Measurements from ENCODE around the gene TMEM80.

GRCh38 chr11:695538-696248 is at the start of gene TMEM80:
- no peak for TF ChIP-seq CTCF (IDR thresholded peaks at IDR 0.05 in 4 of 5, conservative IDR thresholded peaks at IDR 0.05 in 1 of 5)
- peak; percentile 69 to 72 for TF ChIP-seq POLR2A (IDR thresholded peaks at IDR 0.05)
